Muscle layer of colon (tissue), 2 donors: ENCODE data around the gene GRIN1.

Experiments used
- H3K27ac ChIP-seq: one replicate; pipeline ENCODE4 v1.7.0; 2013; ENCODE audit warnings: low read depth, mild to moderate bottlenecking, low read length, moderate library complexity
- H3K27me3 ChIP-seq, 2 donors: one replicate each; pipeline ENCODE4 v1.7.0; 2013; ENCODE audit warnings: low read length in 2 of 2, mild to moderate bottlenecking in 2 of 2; ENCODE audit not compliant: insufficient read depth in 2 of 2, control insufficient read depth in 1 of 2
- H3K36me3 ChIP-seq: one replicate; pipeline ENCODE4 v1.7.0; 2013; ENCODE audit warnings: mild to moderate bottlenecking, low read length; ENCODE audit not compliant: insufficient read depth
- H3K4me1 ChIP-seq: one replicate; pipeline ENCODE4 v1.7.0; 2013; ENCODE audit warnings: mild to moderate bottlenecking, low read length; ENCODE audit not compliant: insufficient read depth
- H3K4me3 ChIP-seq, 2 donors: one replicate each; pipeline ENCODE4 v1.7.0; 2013; ENCODE audit warnings: low read length in 2 of 2, low read depth in 1 of 2, mild to moderate bottlenecking in 1 of 2, moderate library complexity in 1 of 2
- H3K9ac ChIP-seq: one replicate; pipeline ENCODE4 v1.7.0; 2013; ENCODE audit warnings: low read length
- H3K9me3 ChIP-seq: one replicate; pipeline ENCODE4 v1.7.0; 2013; ENCODE audit warnings: mild to moderate bottlenecking, low read length
- donor health status: abdominal sarcoma.
- donor health status: Adenocarcinoma of cecum.

The GRIN1 gene

DNA sequence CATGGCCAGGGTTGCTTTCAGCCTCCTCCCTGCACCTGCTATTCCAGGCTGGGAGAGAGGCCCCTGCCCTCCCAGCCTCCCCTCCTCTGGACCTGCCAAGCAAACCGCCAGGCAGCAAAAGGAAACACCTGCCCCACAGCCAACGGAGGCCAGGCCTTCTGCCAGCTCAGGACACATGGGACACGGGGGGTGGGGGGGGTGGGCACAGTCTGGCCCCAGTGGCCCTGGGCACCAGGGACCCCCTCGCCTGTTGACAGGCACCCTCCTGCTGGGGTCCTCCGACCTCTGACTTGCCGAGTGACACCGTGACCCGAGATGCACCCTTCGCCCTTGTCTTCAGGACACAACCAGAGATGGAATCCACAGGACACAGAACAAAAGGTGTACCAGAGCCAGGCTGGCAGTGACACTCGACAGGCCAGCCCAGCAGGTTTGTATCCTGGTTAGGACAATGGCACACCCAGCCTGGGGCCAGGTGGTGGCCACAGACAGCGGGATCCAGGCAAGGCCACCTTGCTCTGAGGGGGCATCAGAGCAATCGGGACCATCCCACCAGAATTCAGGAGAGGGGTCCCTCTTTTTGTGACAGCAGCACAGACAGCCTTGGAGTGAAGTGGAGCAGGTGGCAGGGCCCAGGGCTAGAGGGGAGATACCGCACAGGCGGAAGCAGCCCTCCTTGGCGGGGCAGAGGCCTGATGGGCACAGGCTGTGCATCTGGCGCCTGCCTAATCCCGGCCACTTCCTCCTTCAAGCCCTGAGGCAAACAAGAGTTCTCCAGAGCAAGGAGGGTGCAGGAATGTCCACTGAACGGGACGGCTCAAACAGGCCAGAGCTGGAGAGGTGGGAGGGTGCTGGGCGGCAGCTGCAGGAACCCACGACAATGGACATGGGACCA is 34.2 kb downstream of the GRIN1 start:
- Histone ChIP-seq H3K4me1 (no peaks in the 10 kb centered on the region), H3K9me3 (no peaks in the 10 kb centered on the region), H3K36me3 (no peaks in the 10 kb centered on the region), H3K4me3 (no peak overlapping the region), H3K27ac (no peak overlapping the region), H3K27me3 (peaks cover 6 to 48% of the 10 kb centered on the region in 2 donors), H3K9ac (no peak overlapping the region)

DNA sequence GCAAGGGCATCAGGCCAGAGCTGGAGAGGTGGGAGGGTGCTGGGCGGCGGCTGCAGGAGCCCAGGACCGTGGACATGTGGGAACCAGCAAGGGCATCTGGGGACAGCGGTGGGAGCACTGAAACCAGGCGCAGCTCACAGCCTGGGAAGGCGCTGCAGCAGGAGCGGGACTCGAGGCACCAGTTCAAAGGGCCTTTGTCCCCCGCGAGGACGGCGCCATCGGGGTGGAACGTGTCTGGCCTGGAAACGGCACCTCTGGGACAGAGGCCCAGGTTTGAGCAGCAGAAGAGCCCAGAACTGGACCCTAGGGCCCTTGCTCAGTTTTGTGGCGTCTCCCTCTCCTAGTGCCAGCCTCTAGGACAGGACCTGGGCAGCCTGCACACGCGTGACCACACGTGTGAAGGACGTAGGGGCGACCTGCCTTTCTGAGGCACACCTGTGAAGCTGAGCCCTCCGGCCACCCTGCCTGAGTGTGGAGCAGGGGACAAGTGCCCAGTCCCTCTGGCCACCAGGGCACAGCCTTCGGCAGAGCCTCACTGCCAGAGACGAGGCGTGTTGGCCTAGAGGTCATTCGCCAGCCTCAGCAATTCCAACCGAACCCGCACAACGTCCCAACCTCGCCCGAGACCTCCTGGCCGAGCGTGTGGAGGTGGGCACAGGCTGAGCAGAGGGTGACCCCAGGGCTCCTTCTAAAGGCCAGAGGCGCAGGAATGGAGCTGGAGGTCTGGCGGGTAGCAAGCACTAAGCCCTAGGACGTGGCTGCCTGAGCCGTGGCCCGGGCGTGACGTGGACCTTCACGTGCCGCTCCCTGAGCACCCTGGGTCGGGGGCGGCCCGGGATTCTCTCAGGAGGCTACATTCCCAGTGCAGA is 35.1 kb downstream of the GRIN1 start:
- Histone ChIP-seq H3K9ac (no peak overlapping the region), H3K4me3 (no peak overlapping the region), H3K9me3 (no peaks in the 10 kb centered on the region), H3K27me3 (peaks cover 6 to 44% of the 10 kb centered on the region in 2 donors), H3K4me1 (no peaks in the 10 kb centered on the region), H3K36me3 (peaks cover 3% of the 10 kb centered on the region), H3K27ac (no peak overlapping the region)

DNA sequence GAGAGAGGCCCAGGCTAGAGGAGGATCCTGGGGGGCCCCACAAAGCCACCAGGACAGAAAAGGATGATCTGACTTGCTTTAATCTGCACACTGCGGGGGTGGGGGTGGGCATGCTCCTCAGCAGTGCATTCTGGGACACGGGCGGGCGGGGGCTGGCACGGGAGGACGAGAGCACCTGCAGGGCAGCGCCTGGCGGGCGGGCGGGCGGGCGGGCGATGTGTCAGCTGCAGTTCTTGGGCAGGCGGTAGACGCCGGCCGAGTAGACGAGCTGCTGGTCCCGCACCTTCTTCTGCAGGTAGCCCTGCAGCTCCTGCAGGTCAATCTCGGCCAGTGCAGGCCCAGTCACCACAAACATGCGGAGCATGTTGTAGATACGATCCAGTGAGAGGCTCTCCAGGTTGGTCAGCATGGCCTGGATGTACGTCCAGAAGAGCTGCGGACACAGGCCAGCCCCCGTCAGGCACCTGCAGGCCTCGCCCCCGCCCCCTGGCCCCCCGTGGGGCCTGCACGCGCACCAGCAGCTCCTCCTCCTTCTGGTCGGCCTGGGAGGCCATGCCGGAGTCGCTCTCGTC is 35.9 kb downstream of the GRIN1 start:
- Histone ChIP-seq H3K36me3 (peaks cover 10% of the 10 kb centered on the region), H3K27ac (no peak overlapping the region), H3K27me3 (peaks cover 6 to 36% of the 10 kb centered on the region in 2 donors), H3K4me3 (no peak overlapping the region), H3K9me3 (no peaks in the 10 kb centered on the region), H3K9ac (no peak overlapping the region), H3K4me1 (no peaks in the 10 kb centered on the region)

DNA sequence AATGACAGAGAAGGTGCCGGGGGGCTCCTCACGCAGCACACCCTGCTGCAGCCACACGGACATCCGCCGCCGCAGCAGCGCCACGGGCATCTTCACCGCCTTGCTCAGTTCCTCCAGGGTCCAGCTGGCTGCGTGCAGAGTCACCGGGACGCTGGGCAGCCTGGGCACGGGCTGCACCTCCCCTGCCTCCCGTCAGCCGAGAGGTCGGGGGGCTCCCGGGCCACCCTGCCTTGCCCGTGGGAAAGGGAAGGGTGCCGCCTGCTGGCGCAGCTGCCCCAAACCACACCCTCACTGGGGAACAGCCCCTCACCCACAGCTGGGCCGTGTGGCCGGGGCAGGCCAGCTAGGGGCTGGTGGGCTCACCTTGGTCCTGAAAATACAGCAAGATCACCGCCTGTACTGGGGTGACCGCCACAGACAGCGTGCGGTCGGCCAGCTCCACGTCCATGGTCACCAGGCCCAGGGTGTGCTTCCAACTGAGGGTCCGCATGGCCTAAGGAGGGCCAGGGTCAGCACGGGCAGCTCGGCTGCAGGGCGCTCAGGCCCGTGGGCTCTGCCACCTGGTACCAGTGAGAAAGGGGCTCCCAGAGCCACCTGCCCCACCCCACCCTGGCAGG is 36.5 kb downstream of the GRIN1 start:
- no peak overlapping the region for H3K27ac ChIP-seq
- H3K9me3 ChIP-seq, result no peaks in the 10 kb centered on the region
- H3K9ac ChIP-seq, result no peak overlapping the region
- H3K36me3 ChIP-seq, result peaks cover 17% of the 10 kb centered on the region
- peaks cover 3 to 30% of the 10 kb centered on the region in 2 donors for H3K27me3 ChIP-seq
- H3K4me1 ChIP-seq, result no peaks in the 10 kb centered on the region
- no peak overlapping the region for H3K4me3 ChIP-seq

DNA sequence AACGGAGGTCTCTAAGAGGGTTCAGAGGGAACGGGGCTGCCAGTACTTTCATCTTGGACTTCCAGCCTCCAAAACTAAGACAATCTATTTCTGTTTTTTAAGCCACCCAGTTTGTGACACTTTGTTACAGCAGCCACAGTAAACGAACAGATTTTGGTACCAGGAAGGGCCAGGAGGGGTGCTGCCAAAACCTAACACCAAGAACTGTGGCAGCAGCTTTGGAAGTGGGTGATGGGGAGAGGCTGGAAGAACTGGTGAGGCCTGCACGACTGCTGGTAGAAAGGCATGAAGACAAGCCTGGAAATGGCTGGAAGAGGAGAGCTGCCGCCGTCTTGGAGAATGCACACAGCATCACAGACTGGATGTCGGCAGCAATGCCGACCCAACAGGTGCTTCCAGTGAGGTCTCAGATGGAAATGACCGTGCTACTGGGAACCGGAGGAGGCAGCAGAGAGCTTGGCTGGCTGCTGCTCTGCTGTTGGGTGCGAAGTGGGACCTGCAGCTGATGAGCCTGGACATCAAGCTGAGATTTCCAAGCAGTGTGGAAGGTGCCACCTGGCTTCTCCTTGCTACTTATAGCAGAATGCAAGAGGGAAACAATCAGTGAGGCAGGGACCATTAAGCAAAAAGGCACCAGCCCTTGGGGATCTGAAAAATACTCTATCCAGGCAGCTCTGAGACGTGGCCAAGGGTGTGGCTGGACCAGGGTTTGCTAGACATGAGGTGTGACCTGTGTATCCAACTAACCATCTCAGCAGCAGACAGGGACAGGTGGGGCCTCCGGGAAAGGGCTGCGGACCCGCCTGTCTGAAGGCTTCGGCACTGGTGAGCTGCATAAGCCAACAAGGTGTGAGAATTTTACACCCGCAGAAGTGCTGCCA is 37.6 kb downstream of the GRIN1 start:
- H3K9ac ChIP-seq, result no peak overlapping the region
- peaks cover 0 to 19% of the 10 kb centered on the region in 2 donors for H3K27me3 ChIP-seq
- H3K4me1 ChIP-seq, result no peaks in the 10 kb centered on the region
- H3K36me3 ChIP-seq, result peaks cover 25% of the 10 kb centered on the region
- no peak overlapping the region for H3K27ac ChIP-seq
- no peak overlapping the region for H3K4me3 ChIP-seq
- H3K9me3 ChIP-seq, result no peaks in the 10 kb centered on the region

DNA sequence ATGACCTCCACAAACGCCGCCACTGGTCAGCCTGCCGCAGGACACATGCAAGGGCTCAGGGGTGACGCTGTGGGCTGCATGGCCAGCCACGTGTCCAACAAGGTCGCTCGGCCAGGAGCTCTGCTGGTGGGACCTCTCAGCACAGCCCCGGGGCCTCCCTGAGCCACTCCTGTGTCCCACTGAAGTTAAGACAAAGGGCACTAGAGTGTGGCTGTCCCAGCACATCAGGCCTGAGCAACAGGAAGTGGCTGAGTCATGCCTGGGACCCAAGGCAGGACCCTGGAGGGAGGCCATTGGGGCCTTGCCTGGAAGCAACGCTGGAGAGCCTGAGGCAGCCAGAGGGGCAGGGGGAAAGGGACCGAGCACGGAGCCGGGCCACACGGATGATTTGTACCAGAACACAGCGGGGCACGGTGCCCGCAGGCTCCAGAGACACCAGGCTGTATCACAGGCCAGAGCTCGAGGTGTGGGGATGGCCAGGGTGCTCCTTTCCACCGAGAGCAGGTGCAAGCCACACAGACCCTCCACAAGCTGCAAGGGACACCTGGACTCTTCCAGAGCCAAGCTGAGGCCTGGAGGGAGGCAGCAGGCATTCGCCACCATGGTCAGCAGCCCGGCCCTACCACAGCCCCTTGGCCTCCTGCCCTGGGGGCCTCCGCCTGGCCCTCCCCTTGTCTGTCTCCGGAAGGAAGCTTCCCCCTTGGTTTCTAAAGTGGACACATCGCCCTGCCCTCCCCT is 39.4 kb downstream of the GRIN1 start:
- no peak overlapping the region for H3K27ac ChIP-seq
- no peaks in the 10 kb centered on the region for H3K9me3 ChIP-seq
- H3K4me3 ChIP-seq, result no peak overlapping the region
- H3K36me3 ChIP-seq, result peaks cover 36% of the 10 kb centered on the region
- peaks cover 0 to 6% of the 10 kb centered on the region in 2 donors for H3K27me3 ChIP-seq
- H3K4me1 ChIP-seq, result no peaks in the 10 kb centered on the region
- H3K9ac ChIP-seq, result no peak overlapping the region

DNA sequence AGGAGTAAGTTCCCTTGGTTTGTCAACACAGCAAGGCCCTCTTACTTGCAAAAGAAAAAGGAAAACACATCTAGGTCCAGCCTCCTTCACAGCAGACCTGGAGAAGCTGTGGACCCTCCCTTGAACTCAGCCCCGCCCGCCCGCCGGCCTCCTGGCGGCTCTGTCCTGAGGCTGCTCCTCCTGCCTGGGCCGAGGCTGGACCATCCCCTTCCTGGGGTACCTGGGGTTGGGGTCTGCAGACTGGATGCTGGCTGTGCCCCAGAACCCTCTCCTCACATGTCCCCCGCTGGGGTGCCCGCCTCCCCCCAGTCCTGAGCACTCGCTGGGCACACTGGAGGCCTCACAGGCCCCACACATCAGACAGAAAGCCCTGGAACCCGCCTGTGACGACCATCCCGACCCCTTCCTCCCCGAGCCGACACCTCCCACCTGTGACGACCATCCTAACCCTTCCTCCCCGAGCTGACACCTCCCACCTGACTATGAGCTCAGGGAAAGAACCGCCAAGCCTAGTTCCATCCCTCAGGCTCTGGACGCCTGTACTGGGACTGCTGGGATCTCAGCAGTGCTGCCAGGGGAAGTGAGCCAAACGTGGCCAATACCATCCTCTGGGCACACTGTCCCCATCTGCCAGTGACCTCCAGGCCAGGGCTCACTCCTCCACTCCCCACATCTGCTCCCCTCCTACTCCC is 40.1 kb downstream of the GRIN1 start:
- Histone ChIP-seq H3K9me3 (no peaks in the 10 kb centered on the region), H3K36me3 (peaks cover 43% of the 10 kb centered on the region), H3K27ac (no peak overlapping the region), H3K9ac (no peak overlapping the region), H3K27me3 (peaks cover 0 to 4% of the 10 kb centered on the region in 2 donors), H3K4me1 (no peaks in the 10 kb centered on the region), H3K4me3 (no peak overlapping the region)

DNA sequence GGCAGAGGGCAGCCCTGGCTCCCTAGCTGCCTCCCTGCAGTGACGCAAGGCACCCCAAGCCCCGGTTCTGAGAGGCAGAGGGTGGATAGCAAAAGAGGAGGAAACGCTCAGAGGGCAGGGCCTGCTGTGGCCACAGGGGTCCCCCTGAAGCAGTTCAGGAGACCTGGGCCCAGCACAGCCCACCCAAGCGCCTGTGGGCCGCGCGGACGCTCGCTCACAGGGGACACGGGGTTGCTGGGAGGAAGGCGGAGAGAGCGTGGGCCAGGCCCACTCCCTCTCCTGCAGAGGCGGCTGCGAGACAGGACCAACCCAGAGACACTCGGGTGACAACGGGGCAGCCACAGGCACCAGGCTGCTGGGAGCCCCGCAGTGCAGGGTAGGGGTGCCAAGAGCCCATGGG is 40.8 kb downstream of the GRIN1 start:
- H3K9ac ChIP-seq, result no peak overlapping the region
- no peak overlapping the region for H3K4me3 ChIP-seq
- H3K9me3 ChIP-seq, result no peaks in the 10 kb centered on the region
- H3K36me3 ChIP-seq, result peaks cover 48% of the 10 kb centered on the region
- H3K27me3 ChIP-seq, result no peaks in the 10 kb centered on the region
- H3K27ac ChIP-seq, result no peak overlapping the region
- H3K4me1 ChIP-seq, result no peaks in the 10 kb centered on the region

DNA sequence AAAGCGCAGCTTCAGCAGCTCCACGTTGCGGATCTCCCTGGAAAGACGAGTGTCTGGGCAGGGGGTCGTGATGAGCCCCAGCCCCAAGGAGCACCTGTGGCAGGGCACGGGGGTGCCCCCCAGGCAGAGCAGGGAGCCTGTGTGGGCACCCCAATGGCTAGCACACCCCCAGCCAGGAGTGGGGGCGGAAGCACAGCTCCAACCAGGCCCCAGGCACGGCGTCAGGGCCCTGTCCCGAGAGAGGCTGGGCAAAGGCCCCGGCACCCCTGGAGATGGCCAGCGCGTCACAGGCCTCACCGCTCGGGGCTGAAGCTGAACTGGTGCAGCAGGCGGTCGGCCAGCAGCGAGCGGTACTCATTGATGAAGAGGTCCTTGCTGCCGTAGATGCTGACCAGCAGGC is 41.5 kb downstream of the GRIN1 start:
- Histone ChIP-seq H3K36me3 (peaks cover 54% of the 10 kb centered on the region), H3K27ac (no peak overlapping the region), H3K4me1 (no peaks in the 10 kb centered on the region), H3K4me3 (no peak overlapping the region), H3K9me3 (no peaks in the 10 kb centered on the region), H3K27me3 (no peaks in the 10 kb centered on the region), H3K9ac (no peak overlapping the region)
